ENCODE data around the gene RNU7-1.

RNU7-1 gene

GRCh38 chr12:6943722-6944380 lies at the start of gene RNU7-1, which contains the start of gene C12orf57:
TSS of gene RNU7-1 (plus strand) at chr12:6943816.
TSS of gene C12orf57 (plus strand) at chr12:6944022. CDS start at chr12:6944122, 100 bp downstream.
- TF ChIP-seq CTCF (IDR thresholded peaks at IDR 0.05; ENCODE audit: low read depth, low read length), result no peak
- DNase-seq (ENCODE audit: extremely low read depth, low read depth), result no peak

GRCh38 chr12:6894321-6894720 lies 49.3 kb upstream of the RNU7-1 start:
- DNase-seq (ENCODE audit: extremely low read depth, low read depth), result no peak
- no peak for TF ChIP-seq CTCF (IDR thresholded peaks at IDR 0.05; ENCODE audit: low read depth, low read length)

- TF ChIP-seq CTCF (IDR thresholded peaks at IDR 0.05; ENCODE audit: low read depth, low read length), result no peak
- DNase-seq (ENCODE audit: extremely low read depth, low read depth), result no peak
Measured at GRCh38 chr12:6896846-6897435, 46.7 kb upstream of the RNU7-1 start.

GRCh38 chr12:6899427-6899826 lies 44.2 kb upstream of the RNU7-1 start:
- no peak for TF ChIP-seq CTCF (IDR thresholded peaks at IDR 0.05; ENCODE audit: low read depth, low read length)
- DNase-seq (ENCODE audit: extremely low read depth, low read depth), result no peak

GRCh38 chr12:6899837-6900519 lies 43.6 kb upstream of the RNU7-1 start:
- no peak for DNase-seq (ENCODE audit: extremely low read depth, low read depth)

GRCh38 chr12:6902448-6902847 lies 41.2 kb upstream of the RNU7-1 start:
- DNase-seq (ENCODE audit: extremely low read depth, low read depth), result no peak
- TF ChIP-seq CTCF (IDR thresholded peaks at IDR 0.05; ENCODE audit: low read depth, low read length), result no peak

More at GRCh38 chr12:6899837-6900519, 43.6 kb upstream of the RNU7-1 start:
- no peak for TF ChIP-seq CTCF (IDR thresholded peaks at IDR 0.05; ENCODE audit: low read depth, low read length)

GRCh38 chr12:6903722-6904121 lies 39.9 kb upstream of the RNU7-1 start:
- TF ChIP-seq CTCF (IDR thresholded peaks at IDR 0.05; ENCODE audit: low read depth, low read length), result no peak
- DNase-seq (ENCODE audit: extremely low read depth, low read depth), result no peak
